Neural progenitor cell (in vitro differentiated cells): ENCODE data around the gene ACSM6. TPM values are rescaled to one million over a fixed set of nuclear protein-coding genes. Genes with fewer than 3 reads are reported as not detected.

Experiments used
- DNase-seq: peaks from one replicate; pipeline ENCODE4 v3.0.0-alpha.2; 2016; ENCODE audit warnings: low spot score
- H2AFZ ChIP-seq: fragments of 200-600 bp; sonication (generic); replicated peaks from 2 replicates; pipeline ENCODE4 v1.6.1; 2016; ENCODE audit warnings: antibody characterized with exemption
- H3F3A ChIP-seq: fragments of 200-600 bp; sonication (generic); 2 replicates; pipeline ENCODE4 v1.6.1; 2016; ENCODE audit warnings: antibody characterized with exemption, low read depth
- H3K27ac ChIP-seq: fragments of 200-600 bp; sonication (generic); 2 replicates; pipeline ENCODE4 v1.5.1; 2016; ENCODE audit warnings: mild to moderate bottlenecking
- H3K27me3 ChIP-seq: fragments of 200-600 bp; sonication (generic); 2 replicates; pipeline ENCODE4 v1.6.1; 2016; ENCODE audit warnings: mild to moderate bottlenecking, moderate library complexity
- H3K36me3 ChIP-seq: fragments of 200-600 bp; sonication (generic); 2 replicates; pipeline ENCODE4 v1.5.1; 2016
- H3K4me1 ChIP-seq: fragments of 200-600 bp; sonication (generic); 2 replicates; pipeline ENCODE4 v1.6.1; 2016; ENCODE audit warnings: mixed run types
- H3K4me2 ChIP-seq: fragments of 200-600 bp; sonication (generic); 2 replicates; pipeline ENCODE4 v1.6.1; 2016
- H3K4me3 ChIP-seq: fragments of 200-600 bp; sonication (generic); 2 replicates; pipeline ENCODE4 v1.5.1; 2016
- H3K79me2 ChIP-seq: fragments of 200-600 bp; sonication (generic); 2 replicates; pipeline ENCODE4 v1.6.1; 2016; ENCODE audit warnings: low read depth
- H3K9ac ChIP-seq: fragments of 200-600 bp; sonication (generic); 2 replicates; pipeline ENCODE4 v1.6.1; 2016
- H3K9me3 ChIP-seq: fragments of 200-600 bp; sonication (generic); 2 replicates; pipeline ENCODE4 v1.5.1; 2016; ENCODE audit warnings: low read depth
- H4K20me1 ChIP-seq: fragments of 200-600 bp; sonication (generic); 2 replicates; pipeline ENCODE4 v1.6.1; 2016; ENCODE audit warnings: low read depth
- H3K27ac Mint-ChIP-seq: 3 replicates; pipeline ENCODE4 v1.8.0; 2021; ENCODE audit warnings: mixed read lengths
- H3K27me3 Mint-ChIP-seq: 2 replicates; pipeline ENCODE4 v1.8.0; 2022; ENCODE audit warnings: low read depth, mild to moderate bottlenecking, inconsistent platforms, moderate library complexity, mixed read lengths; ENCODE audit not compliant: insufficient read depth
- H3K36me3 Mint-ChIP-seq: 3 replicates; pipeline ENCODE4 v1.8.0; 2021; ENCODE audit warnings: mixed read lengths
- H3K4me1 Mint-ChIP-seq: 3 replicates; pipeline ENCODE4 v1.8.0; 2021; ENCODE audit warnings: mixed read lengths
- H3K4me3 Mint-ChIP-seq: 3 replicates; pipeline ENCODE4 v1.8.0; 2021; ENCODE audit warnings: mild to moderate bottlenecking, moderate library complexity, mixed read lengths
- H3K9me3 Mint-ChIP-seq: 3 replicates; pipeline ENCODE4 v1.8.0; 2020; ENCODE audit warnings: mixed read lengths
- EZH2 ChIP-seq: fragments of 200-600 bp; sonication (generic); IDR thresholded peaks from 2 replicates; pipeline ENCODE4 v1.6.1; 2017; ENCODE audit warnings: antibody characterized with exemption, mild to moderate bottlenecking, moderate library complexity
- EZH2phosphoT487 ChIP-seq: fragments of 200-600 bp; sonication (generic); IDR thresholded peaks from 2 replicates; pipeline ENCODE4 v1.6.1; 2017; ENCODE audit warnings: antibody characterized with exemption
- total RNA-seq: library from RNA; depleted of rRNA; stranded (reverse); fragments of >200 nt; gene quantifications from 2 replicates; pipeline ENCODE4 v1.2.3, GENCODE V29; 2015; ENCODE audit warnings: low replicate concordance
- TF ChIP-seq, protein P1 (sequence below): fragments of 200-600 bp; sonication (generic); IDR thresholded peaks from 2 replicates; pipeline ENCODE4 v1.5.1; 2017; ENCODE audit warnings: antibody characterized with exemption, mild to moderate bottlenecking

The ACSM6 gene
- total RNA-seq, 1 donor from 2014 or later, result not detected

DNA sequence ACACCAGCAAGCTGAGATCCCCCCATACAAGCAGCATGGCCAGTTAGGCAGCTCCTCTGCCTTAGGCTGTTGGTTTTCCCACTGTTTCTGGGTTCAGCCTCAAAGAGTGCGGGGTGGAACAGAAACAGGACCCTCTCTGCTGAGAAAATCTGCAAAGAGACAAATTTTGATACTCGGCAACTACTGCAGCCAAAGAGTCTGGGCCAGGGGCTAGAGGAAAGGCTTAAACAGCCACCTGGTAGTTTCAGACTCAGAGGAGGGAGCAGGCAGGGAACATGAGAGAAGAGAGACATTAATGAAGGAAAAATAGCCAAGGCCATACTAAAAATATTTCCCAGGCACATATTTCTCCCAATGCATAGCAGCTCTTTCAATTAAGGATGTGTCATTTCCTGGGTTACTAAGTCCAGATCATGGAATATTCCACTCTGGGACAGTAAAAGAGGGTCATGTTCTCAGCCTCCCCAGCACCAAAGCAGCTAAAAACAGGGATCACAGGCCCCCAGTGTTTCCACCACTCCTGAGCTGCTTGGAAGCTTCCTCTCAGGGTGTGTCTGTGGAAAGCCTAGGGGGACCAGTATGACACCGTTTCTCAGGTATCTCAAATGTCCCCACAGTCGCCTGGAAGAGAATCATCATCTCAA lies 67.0 kb downstream of the ACSM6 start:
- DNase-seq, result no peak
- Histone ChIP-seq H3K4me3 (no peak overlapping the region), H3F3A (peaks cover 16% of the 10 kb centered on the region), H3K9ac (no peak overlapping the region), H3K4me2 (no peak overlapping the region), H3K9me3 (peaks cover 3% of the 10 kb centered on the region), H3K4me1 (peaks cover 19% of the 10 kb centered on the region), H3K27ac (no peak overlapping the region), H3K79me2 (no peaks in the 10 kb centered on the region), H2AFZ (no peak overlapping the region), H3K36me3 (no peaks in the 10 kb centered on the region), H3K27me3 (no peaks in the 10 kb centered on the region), H4K20me1 (no peaks in the 10 kb centered on the region)
- H3K27ac Mint-ChIP-seq, result no peak overlapping the region
- TF ChIP-seq, protein P1, sequence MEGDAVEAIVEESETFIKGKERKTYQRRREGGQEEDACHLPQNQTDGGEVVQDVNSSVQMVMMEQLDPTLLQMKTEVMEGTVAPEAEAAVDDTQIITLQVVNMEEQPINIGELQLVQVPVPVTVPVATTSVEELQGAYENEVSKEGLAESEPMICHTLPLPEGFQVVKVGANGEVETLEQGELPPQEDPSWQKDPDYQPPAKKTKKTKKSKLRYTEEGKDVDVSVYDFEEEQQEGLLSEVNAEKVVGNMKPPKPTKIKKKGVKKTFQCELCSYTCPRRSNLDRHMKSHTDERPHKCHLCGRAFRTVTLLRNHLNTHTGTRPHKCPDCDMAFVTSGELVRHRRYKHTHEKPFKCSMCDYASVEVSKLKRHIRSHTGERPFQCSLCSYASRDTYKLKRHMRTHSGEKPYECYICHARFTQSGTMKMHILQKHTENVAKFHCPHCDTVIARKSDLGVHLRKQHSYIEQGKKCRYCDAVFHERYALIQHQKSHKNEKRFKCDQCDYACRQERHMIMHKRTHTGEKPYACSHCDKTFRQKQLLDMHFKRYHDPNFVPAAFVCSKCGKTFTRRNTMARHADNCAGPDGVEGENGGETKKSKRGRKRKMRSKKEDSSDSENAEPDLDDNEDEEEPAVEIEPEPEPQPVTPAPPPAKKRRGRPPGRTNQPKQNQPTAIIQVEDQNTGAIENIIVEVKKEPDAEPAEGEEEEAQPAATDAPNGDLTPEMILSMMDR, result no peak
- no peak for TF ChIP-seq EZH2phosphoT487
- no peak for TF ChIP-seq EZH2
- peaks cover 2% of the 10 kb centered on the region for H3K36me3 Mint-ChIP-seq
- H3K4me3 Mint-ChIP-seq, result no peak overlapping the region
- no peaks in the 10 kb centered on the region for H3K27me3 Mint-ChIP-seq
- H3K4me1 Mint-ChIP-seq, result peaks cover 28% of the 10 kb centered on the region
- H3K9me3 Mint-ChIP-seq, result no peaks in the 10 kb centered on the region

DNA sequence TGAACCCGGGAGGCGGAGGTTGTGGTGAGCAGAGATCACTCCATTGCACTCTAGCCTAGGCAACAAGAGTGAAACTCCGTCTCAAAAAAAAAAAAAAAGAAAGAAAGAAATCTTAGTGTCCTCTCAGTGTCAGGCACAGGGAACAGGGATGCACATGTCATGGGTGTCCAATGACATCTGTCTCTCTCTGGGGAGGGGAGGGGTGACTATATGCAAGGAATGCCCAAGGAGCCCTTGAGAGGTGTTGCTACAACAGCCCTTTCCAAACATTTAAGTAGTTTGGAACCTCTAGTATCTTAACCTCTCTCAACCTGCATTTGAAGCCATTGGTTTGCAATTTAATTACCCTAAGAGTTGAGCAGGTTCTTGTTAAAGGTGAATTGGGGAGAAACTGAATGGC lies 67.9 kb downstream of the ACSM6 start:
- Histone ChIP-seq H3K27me3 (no peaks in the 10 kb centered on the region), H3K9me3 (no peaks in the 10 kb centered on the region), H3K36me3 (no peaks in the 10 kb centered on the region), H2AFZ (no peak overlapping the region), H3K4me2 (no peak overlapping the region), H3K79me2 (no peaks in the 10 kb centered on the region), H3K4me1 (peaks cover 19% of the 10 kb centered on the region), H4K20me1 (no peaks in the 10 kb centered on the region), H3F3A (peaks cover 16% of the 10 kb centered on the region), H3K4me3 (no peak overlapping the region), H3K27ac (no peak overlapping the region), H3K9ac (no peak overlapping the region)
- Mint-ChIP-seq H3K36me3 (no peaks in the 10 kb centered on the region), H3K9me3 (no peaks in the 10 kb centered on the region), H3K27ac (no peak overlapping the region), H3K4me3 (no peak overlapping the region), H3K27me3 (peaks cover 3% of the 10 kb centered on the region), H3K4me1 (peaks cover 35% of the 10 kb centered on the region)
- no peak for DNase-seq
- no peak for TF ChIP-seq EZH2phosphoT487
- TF ChIP-seq, protein P1, result no peak
- no peak for TF ChIP-seq EZH2

DNA sequence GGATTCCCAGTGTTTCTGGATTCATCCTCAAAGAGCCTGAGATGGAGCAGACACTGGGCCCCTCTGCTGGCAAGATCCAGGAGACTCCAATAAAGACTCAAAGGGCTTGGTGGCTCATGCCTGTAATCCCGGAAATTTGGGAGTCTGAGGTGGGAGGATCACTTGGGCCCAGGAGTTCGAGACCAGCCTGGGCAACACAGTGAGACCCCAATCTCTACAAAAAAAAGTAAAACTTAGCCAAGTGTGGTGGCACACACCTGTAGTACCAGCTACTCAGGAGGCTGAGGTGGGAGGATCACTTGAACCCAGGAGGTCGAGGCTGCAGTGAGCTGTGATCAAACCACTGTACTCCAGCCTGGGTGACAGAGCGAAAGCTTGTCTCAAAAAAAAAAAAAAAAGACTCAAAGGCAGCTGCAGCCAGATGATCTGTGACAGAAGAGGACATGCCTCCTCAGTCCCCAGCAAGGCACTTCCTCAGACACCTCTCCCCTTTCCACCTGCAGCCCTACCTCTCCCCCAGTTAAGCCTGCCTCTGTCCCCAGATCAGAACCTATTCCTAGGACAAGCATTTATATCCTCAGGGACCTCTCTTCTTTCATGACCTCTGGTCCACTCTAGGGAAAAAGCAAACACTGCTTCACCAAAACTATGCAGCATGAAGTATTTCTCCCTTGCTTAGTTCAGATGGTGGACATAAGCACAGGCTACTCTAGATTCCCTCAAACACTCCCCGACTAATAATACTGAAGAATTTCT lies 68.9 kb downstream of the ACSM6 start:
- no peaks in the 10 kb centered on the region for H3K36me3 Mint-ChIP-seq
- no peaks in the 10 kb centered on the region for H3K27me3 ChIP-seq
- H3F3A ChIP-seq, result peaks cover 16% of the 10 kb centered on the region
- peaks cover 3% of the 10 kb centered on the region for H3K27me3 Mint-ChIP-seq
- H3K36me3 ChIP-seq, result no peaks in the 10 kb centered on the region
- no peak overlapping the region for H3K4me3 Mint-ChIP-seq
- peaks cover 35% of the 10 kb centered on the region for H3K4me1 Mint-ChIP-seq
- H2AFZ ChIP-seq, result no peak overlapping the region
- no peak for DNase-seq
- no peak overlapping the region for H3K27ac ChIP-seq
- H3K4me3 ChIP-seq, result no peak overlapping the region
- TF ChIP-seq, protein P1, result no peak
- TF ChIP-seq EZH2phosphoT487 (no peak), EZH2 (no peak)
- no peaks in the 10 kb centered on the region for H3K9me3 Mint-ChIP-seq
- H3K9me3 ChIP-seq, result no peaks in the 10 kb centered on the region
- H3K4me1 ChIP-seq, result peaks cover 19% of the 10 kb centered on the region
- H3K27ac Mint-ChIP-seq, result no peak overlapping the region
- no peak overlapping the region for H3K9ac ChIP-seq
- no peaks in the 10 kb centered on the region for H4K20me1 ChIP-seq
- no peaks in the 10 kb centered on the region for H3K79me2 ChIP-seq
- peak overlapping the region; percentile 54 for H3K4me2 ChIP-seq
